GM23248 (cell line): Measurements from ENCODE around the gene EXOG. TPM values are rescaled to one million over a fixed set of nuclear protein-coding genes. Genes with fewer than 3 reads are reported as not detected.

Experiments
- DNase-seq: peaks from one replicate; pipeline ENCODE4 v3.0.0-alpha.2; 2015
- H2AFZ ChIP-seq: fragments of 200-600 bp; sonication (generic); 2 replicates; pipeline ENCODE4 v1.6.1; 2016; ENCODE audit warnings: antibody characterized with exemption
- H3F3A ChIP-seq: fragments of 200-600 bp; sonication (generic); 2 replicates; pipeline ENCODE4 v1.6.1; 2016; ENCODE audit warnings: mild to moderate bottlenecking, antibody characterized with exemption, mixed run types; ENCODE audit not compliant: insufficient read depth
- H3K27ac ChIP-seq: fragments of 200-600 bp; sonication (generic); 2 replicates; pipeline ENCODE4 v1.5.1; 2016; ENCODE audit warnings: mild to moderate bottlenecking
- H3K27me3 ChIP-seq: fragments of 200-600 bp; sonication (generic); replicated peaks from 2 replicates; pipeline ENCODE4 v1.6.1; 2016; ENCODE audit warnings: mild to moderate bottlenecking; ENCODE audit not compliant: insufficient read depth
- H3K36me3 ChIP-seq: fragments of 200-600 bp; sonication (generic); 2 replicates; pipeline ENCODE4 v1.6.1; 2016; ENCODE audit warnings: low read depth, mild to moderate bottlenecking
- H3K4me1 ChIP-seq: fragments of 200-600 bp; sonication (generic); 2 replicates; pipeline ENCODE4 v1.6.1; 2016; ENCODE audit warnings: mild to moderate bottlenecking; ENCODE audit not compliant: insufficient read depth
- H3K4me2 ChIP-seq: fragments of 200-600 bp; sonication (generic); one replicate; pipeline ENCODE4 v1.6.1; 2016; ENCODE audit warnings: mild to moderate bottlenecking; ENCODE audit not compliant: unreplicated experiment
- H3K4me3 ChIP-seq: fragments of 200-600 bp; sonication (generic); 2 replicates; pipeline ENCODE4 v1.5.1; 2016; ENCODE audit warnings: mild to moderate bottlenecking
- H3K79me2 ChIP-seq: fragments of 200-600 bp; sonication (generic); 2 replicates; pipeline ENCODE4 v1.6.1; 2016; ENCODE audit warnings: mild to moderate bottlenecking; ENCODE audit not compliant: insufficient read depth
- H3K9ac ChIP-seq: fragments of 200-600 bp; sonication (generic); 2 replicates; pipeline ENCODE4 v1.6.1; 2016; ENCODE audit warnings: mild to moderate bottlenecking
- H3K9me2 ChIP-seq: fragments of 200-600 bp; sonication (generic); 2 replicates; pipeline ENCODE4 v1.6.1; 2016; ENCODE audit warnings: mixed run types, mild to moderate bottlenecking, moderate library complexity; ENCODE audit not compliant: insufficient read depth
- H3K9me3 ChIP-seq: fragments of 200-600 bp; sonication (generic); one replicate; pipeline ENCODE4 v1.6.1; 2017; ENCODE audit warnings: low read depth
- H4K20me1 ChIP-seq: fragments of 200-600 bp; sonication (generic); 2 replicates; pipeline ENCODE4 v1.6.0; 2016; ENCODE audit not compliant: insufficient read depth
- EZH2 ChIP-seq: fragments of 200-600 bp; sonication (generic); IDR thresholded peaks from 2 replicates; pipeline ENCODE4 v1.6.1; 2018; ENCODE audit warnings: antibody characterized with exemption, mild to moderate bottlenecking; ENCODE audit not compliant: insufficient read depth, poor library complexity, severe bottlenecking
- EZH2phosphoT487 ChIP-seq: fragments of 200-600 bp; sonication (generic); IDR thresholded peaks from 2 replicates; pipeline ENCODE4 v1.6.1; 2018; ENCODE audit warnings: antibody characterized with exemption, moderate library complexity, mild to moderate bottlenecking, low read depth; ENCODE audit not compliant: insufficient read depth
- WGBS, 2 experiments: methylation state at CpG; one replicate each; pipeline ENCODE4 v1.1.6; 2015 to 2017; ENCODE audit warnings: low lambda C conversion rate in 2 of 2, low coverage in 1 of 2; ENCODE audit errors: missing lambda C conversion rate in 2 of 2; 5-methylcytosine and 5-hydroxymethylcytosine counted together
- in situ Hi-C: fragments of 300-500 bp; cut with MboI; formaldehyde crosslinking; loops from 2 replicates; pipeline ENCODE4 v1.15.0; 2020
- polyA plus RNA-seq: library from polyadenylated mRNA; unstranded; fragments of >200 nt; fragmentation: Nextera tagmentation; extraction: Ambion mirVana; gene quantifications from 2 replicates; pipeline ENCODE4 v1.2.1, GENCODE V29; 2016
- total RNA-seq: library from RNA; depleted of rRNA; stranded (reverse); fragments of >200 nt; shearing (Covaris generic); gene quantifications from 2 replicates; pipeline ENCODE4 v1.2.3, GENCODE V29; 2014

EXOG gene
- total and polyA plus RNA-seq, 2 experiments from 2014 or later, result 6.4 to 8.2 TPM

DNA sequence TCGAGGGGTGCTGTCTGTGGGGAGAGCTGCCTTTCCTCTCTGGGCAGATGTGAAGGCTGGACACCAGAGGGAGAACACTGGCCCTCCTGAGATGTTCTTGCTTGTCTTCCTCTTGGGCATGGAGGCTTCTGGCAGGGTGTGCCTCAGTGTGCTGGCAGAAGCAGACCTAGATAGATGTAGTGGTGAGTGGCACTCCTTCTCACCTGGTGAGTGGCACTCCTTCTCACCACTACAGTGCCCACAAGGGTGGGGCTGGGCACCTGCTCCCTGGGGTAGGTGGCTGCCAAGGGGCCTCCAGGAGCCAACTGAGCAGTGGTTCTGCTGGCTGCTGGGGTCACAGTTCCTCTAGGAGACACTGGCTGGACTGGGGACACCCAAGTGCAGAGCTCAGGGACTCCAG lies 23.8 kb upstream of the EXOG start:
- Histone ChIP-seq H4K20me1 (no peaks in the 10 kb centered on the region), H3K9me3 (peaks cover 9% of the 10 kb centered on the region), H3K27ac (no peak overlapping the region), H3K4me1 (no peaks in the 10 kb centered on the region), H3K36me3 (0 out of 2 replicates have a peak, but pooled peaks cover 6% of the 10 kb centered on the region), H3K4me2 (no peak overlapping the region), H3K9me2 (no peaks in the 10 kb centered on the region), H3K27me3 (no peaks in the 10 kb centered on the region), H3F3A (no peaks in the 10 kb centered on the region), H3K9ac (no peak overlapping the region), H2AFZ (no peak overlapping the region), H3K4me3 (no peak overlapping the region), H3K79me2 (no peaks in the 10 kb centered on the region)
- no peak for TF ChIP-seq EZH2phosphoT487
- no peak for TF ChIP-seq EZH2
- DNase-seq, result no peak
- in situ Hi-C loops, result no loop called here
- WGBS, 2 experiments, result 73 to 80% methylated on average over 1 of the region's 1 CpG

DNA sequence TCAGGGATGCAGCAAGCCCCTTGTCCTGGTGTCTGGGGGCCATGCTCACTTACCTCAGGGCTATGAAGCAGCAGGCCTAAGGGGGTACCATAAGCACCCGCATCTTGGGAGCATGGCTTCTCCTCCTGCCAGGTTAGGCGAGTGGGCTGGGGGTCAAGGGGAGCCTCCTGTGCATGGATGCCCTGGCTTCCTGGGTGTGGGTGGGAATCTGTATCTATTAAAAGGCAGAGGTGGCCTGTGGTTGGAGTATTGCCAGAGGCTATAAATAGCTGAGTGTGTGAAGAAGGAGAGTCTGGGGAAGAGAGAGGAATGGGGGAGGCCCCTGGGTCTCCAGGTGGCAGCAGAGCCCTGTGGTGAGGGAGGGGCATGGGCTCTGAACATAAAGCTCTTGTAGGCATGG lies 22.9 kb upstream of the EXOG start:
- Histone ChIP-seq H3K27me3 (no peaks in the 10 kb centered on the region), H3K36me3 (0 out of 2 replicates have a peak, but pooled peaks cover 6% of the 10 kb centered on the region), H3K9me2 (no peaks in the 10 kb centered on the region), H3K4me2 (no peak overlapping the region), H3K4me3 (no peak overlapping the region), H3K9me3 (peaks cover 9% of the 10 kb centered on the region), H4K20me1 (no peaks in the 10 kb centered on the region), H3K9ac (no peak overlapping the region), H3K4me1 (no peaks in the 10 kb centered on the region), H2AFZ (no peak overlapping the region), H3F3A (no peaks in the 10 kb centered on the region), H3K27ac (no peak overlapping the region), H3K79me2 (no peaks in the 10 kb centered on the region)
- 80 to 84% methylated on average over 2 of the region's 2 CpGs for WGBS, 2 experiments
- no peak for TF ChIP-seq EZH2phosphoT487
- no peak for TF ChIP-seq EZH2
- no peak for DNase-seq
- in situ Hi-C loops, result no loop called here

DNA sequence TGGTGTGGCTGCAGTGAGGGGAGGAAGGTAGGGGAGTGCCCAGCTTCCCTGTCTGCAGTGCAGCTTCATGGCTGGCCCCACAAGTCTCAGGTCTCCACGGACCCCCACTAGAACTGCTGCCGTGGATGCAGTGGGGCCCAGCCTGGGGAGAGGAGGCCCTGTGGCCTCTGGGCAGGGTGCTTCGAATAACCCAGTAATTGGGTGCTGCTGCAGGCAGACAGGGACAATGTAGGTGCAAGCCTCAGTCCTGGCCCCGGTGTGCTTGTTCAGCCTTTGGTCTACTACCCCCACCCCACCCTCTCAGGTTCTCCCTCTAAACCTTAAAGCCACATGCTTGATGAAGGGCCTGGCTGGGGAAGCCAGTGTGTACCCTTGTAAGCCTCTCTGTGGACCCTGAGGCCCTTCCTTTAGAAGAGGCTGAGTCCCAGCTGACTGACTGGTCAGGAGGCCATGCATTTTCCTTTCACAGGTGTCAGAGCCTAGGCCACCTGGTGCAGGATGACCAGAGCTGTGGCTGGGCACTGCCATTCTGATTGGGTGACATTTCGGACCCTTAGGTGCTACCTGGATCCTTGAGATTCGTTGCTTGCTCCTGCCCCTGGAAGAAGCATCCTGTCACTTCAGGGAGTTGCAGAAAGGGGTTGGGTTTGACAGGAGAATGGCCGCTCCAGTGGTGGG lies 21.1 kb upstream of the EXOG start:
- in situ Hi-C loops, result loop anchor here (25.0 kb wide), 1 partner anchor 363 kb away; no protein-coding TSS in a partner anchor
- no peak overlapping the region for H2AFZ ChIP-seq

DNA sequence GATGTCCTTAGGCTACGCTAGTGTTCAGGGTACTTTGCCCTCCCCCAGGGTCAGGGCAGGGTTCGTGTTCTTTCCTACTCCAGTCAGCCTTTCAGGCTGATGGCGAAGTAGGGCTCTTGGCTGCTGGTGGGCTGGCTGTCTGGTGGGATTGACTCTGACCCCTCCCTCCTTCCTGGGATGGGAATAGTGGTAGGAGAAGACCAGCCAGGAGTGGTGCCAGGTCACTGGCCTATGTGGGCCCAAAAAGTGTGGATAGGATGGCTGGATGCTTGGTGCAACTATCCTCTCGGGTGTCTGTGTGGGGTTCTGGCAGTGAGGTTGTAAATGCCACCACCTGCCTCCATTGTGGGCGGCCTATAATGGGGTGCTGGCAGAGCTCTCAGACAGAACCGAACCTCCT lies 20.4 kb upstream of the EXOG start:
- Histone ChIP-seq H3K9ac (no peak overlapping the region), H3K27ac (no peak overlapping the region), H3K27me3 (no peaks in the 10 kb centered on the region), H3K79me2 (no peaks in the 10 kb centered on the region), H3K4me1 (no peaks in the 10 kb centered on the region), H3K9me3 (no peaks in the 10 kb centered on the region), H3K4me3 (no peak overlapping the region), H3K9me2 (no peaks in the 10 kb centered on the region), H3K36me3 (no peaks in the 10 kb centered on the region), H2AFZ (no peak overlapping the region), H3K4me2 (no peak overlapping the region), H4K20me1 (no peaks in the 10 kb centered on the region), H3F3A (no peaks in the 10 kb centered on the region)
- WGBS, 2 experiments, result 81 to 85% methylated on average over 6 of the region's 6 CpGs
- in situ Hi-C loops, result loop anchor here (25.0 kb wide), 1 partner anchor 363 kb away; no protein-coding TSS in a partner anchor
- DNase-seq, result no peak
- TF ChIP-seq EZH2phosphoT487, result no peak
- TF ChIP-seq EZH2, result no peak

More for the DNA sequence above, 21.1 kb upstream of the EXOG start:
- Histone ChIP-seq H3K9ac (no peak overlapping the region), H3K4me3 (no peak overlapping the region), H3K9me2 (no peaks in the 10 kb centered on the region), H3K79me2 (no peaks in the 10 kb centered on the region), H3K27ac (no peak overlapping the region), H3K27me3 (no peaks in the 10 kb centered on the region), H4K20me1 (no peaks in the 10 kb centered on the region), H3K4me1 (no peaks in the 10 kb centered on the region), H3K4me2 (no peak overlapping the region), H3K36me3 (0 out of 2 replicates have a peak, but pooled peaks cover 3% of the 10 kb centered on the region), H3F3A (no peaks in the 10 kb centered on the region), H3K9me3 (peaks cover 5% of the 10 kb centered on the region)
- DNase-seq, result no peak
- TF ChIP-seq EZH2phosphoT487 (no peak), EZH2 (no peak)
- WGBS, 2 experiments, result 81 to 85% methylated on average over 7 of the region's 7 CpGs
